Measurements from ENCODE around the gene VOPP1. TPM values are rescaled to one million over a fixed set of nuclear protein-coding genes. Genes with fewer than 3 reads are reported as not detected.

The VOPP1 gene
- total and polyA plus RNA-seq, 9 of the 15 experiments (the other 6 are each of a cell fraction or from before 2014, with no cell fraction given) = 8.2 to 45.8 (median 31.2) TPM

DNA sequence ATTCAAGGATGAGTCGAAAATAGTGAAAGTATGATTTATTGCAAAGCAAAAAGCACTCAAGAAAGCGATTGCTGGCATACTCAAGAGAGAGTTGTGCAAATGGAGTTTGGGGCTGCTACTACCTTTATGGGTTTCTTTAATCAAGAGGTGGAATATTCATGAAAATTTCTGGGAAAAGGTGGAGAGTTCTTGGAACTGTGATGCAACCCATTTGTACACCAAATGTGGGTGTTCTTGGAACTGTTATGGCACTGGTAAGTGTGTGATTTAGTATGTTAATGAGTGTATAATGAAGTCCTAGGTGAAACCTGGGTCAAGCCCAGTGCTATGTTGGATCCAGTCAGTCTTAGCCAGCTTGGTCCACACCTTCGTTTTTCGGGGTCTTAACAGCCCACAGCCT is 3.4 kb upstream of the VOPP1 start (continued):
- TF ChIP-seq U2AF2 (optimal IDR thresholded peaks at IDR 0.05; ENCODE audit: low read depth, low read length) = no peak
- TF ChIP-seq ZNF780A (CRISPR knock-in tag; IDR thresholded peaks at IDR 0.05) = no peak
- peak; percentile 5 for TF ChIP-seq MEIS2 (IDR thresholded peaks at IDR 0.05; ENCODE audit: partially characterized antibody)
- no peak for TF ChIP-seq BMI1 (IDR thresholded peaks at IDR 0.05; ENCODE audit: low read length)
- no peak for TF ChIP-seq TEAD4 (IDR thresholded peaks at IDR 0.05; ENCODE audit: low read length)
- TF ChIP-seq TEAD4 (CRISPR knock-in tag; IDR thresholded peaks at IDR 0.05; ENCODE audit: borderline replicate concordance) = no peak
- TF ChIP-seq ATF3 (IDR thresholded peaks at IDR 0.05) = peak; percentile 71; the same call in 1 of the 2 replicates
- no peak for TF ChIP-seq ATF3 (CRISPR knock-in tag; conservative IDR thresholded peaks at IDR 0.05)
- 0 out of 2 replicates have a peak, but pooled peaks have one; percentile 7 for TF ChIP-seq JUND (IDR thresholded peaks at IDR 0.05; ENCODE audit: borderline replicate concordance, low read depth, low read length)
- no peak for TF ChIP-seq JUND (tag; IDR thresholded peaks at IDR 0.05; ENCODE audit: borderline replicate concordance, low read depth, low read length)
- peak; percentile 86 for TF ChIP-seq CEBPB (tag; IDR thresholded peaks at IDR 0.05)
- TF ChIP-seq YY1 (IDR thresholded peaks at IDR 0.05; ENCODE audit: borderline replicate concordance in 1 of 3, control insufficient read depth in 1 of 3, extremely low read depth in 1 of 3, insufficient read depth in 3 of 3, insufficient read length in 1 of 3, insufficient replicate concordance in 2 of 3, low read depth in 1 of 3, low read length in 2 of 3) = no peak
- no peak for TF ChIP-seq ZNF133 (CRISPR knock-in tag; IDR thresholded peaks at IDR 0.05)
- TF ChIP-seq SMAD4 (CRISPR knock-in tag; conservative IDR thresholded peaks at IDR 0.05) = no peak
- peak; percentile 58; the same call in 1 of the 2 replicates for TF ChIP-seq STAT5A (IDR thresholded peaks at IDR 0.05; ENCODE audit: borderline replicate concordance, low read length)
